SK-N-SH (cell line): ENCODE data around the gene PROX1. TPM values are rescaled to one million over a fixed set of nuclear protein-coding genes. Genes with fewer than 3 reads are reported as not detected.

Source experiments
- CTCF ChIA-PET: fragments of 300-600, 350-600 bp; formaldehyde crosslinking; extraction: SDS; loops from one replicate; lab custom pipeline; 2021; lab: Yijun Ruan, JAX
- POLR2A ChIA-PET: fragments of 350-600 bp; sonication (Branson Sonifier 250); formaldehyde crosslinking; extraction: SDS; loops from one replicate; lab custom pipeline; 2020; ENCODE audit warnings: antibody characterized with exemption, inconsistent platforms; lab: Yijun Ruan, JAX
- DNase-seq: peaks from one replicate; pipeline ENCODE4 v3.0.0; 2012
- H2AFZ ChIP-seq: fragments of 200-600 bp; sonication (generic); 2 replicates; pipeline ENCODE4 v1.8.1; 2016; ENCODE audit warnings: antibody characterized with exemption, mild to moderate bottlenecking, low read depth
- H3F3A ChIP-seq: fragments of 200-600 bp; sonication (generic); replicated peaks from 2 replicates; pipeline ENCODE3; 2016; ENCODE audit warnings: antibody characterized with exemption, mild to moderate bottlenecking; ENCODE audit not compliant: insufficient read depth
- H3K27ac ChIP-seq, 2 experiments: fragments of 200-500 bp in 1 of 2; fragments of 200-600 bp in 1 of 2; sonication (Bioruptor generic) in 1 of 2; sonication (generic), shearing (Covaris generic) in 1 of 2; 2 replicates each; pipeline versions ENCODE4 v1.5.1 to v1.6.1; 2014 to 2016; ENCODE audit warnings: low read depth in 2 of 2, inconsistent platforms in 1 of 2, low read length in 1 of 2, mild to moderate bottlenecking in 1 of 2, mixed read lengths in 1 of 2
- H3K27me3 ChIP-seq: fragments of 200-600 bp; sonication (generic), shearing (Covaris generic); 2 replicates; pipeline ENCODE4 v1.6.1; 2016; ENCODE audit warnings: mixed run types; ENCODE audit not compliant: insufficient read depth
- H3K36me3 ChIP-seq, 2 experiments: fragments of 200-500 bp in 1 of 2; fragments of 200-600 bp in 1 of 2; sonication (Bioruptor generic) in 1 of 2; sonication (generic) in 1 of 2; replicated peaks in 1 of 2; 2 replicates each; pipeline versions ENCODE3 to v1.5.1; 2014 to 2016; ENCODE audit warnings: low read length in 1 of 2, mild to moderate bottlenecking in 1 of 2; ENCODE audit not compliant: insufficient read depth in 2 of 2, control insufficient read depth in 1 of 2
- H3K4me1 ChIP-seq, 2 experiments: fragments of 200-500 bp in 1 of 2; fragments of 200-600 bp in 1 of 2; sonication (Bioruptor generic) in 1 of 2; sonication (generic), shearing (Covaris generic) in 1 of 2; 2 replicates each; pipeline versions ENCODE4 v1.5.1 to v1.6.1; 2014 to 2016; ENCODE audit warnings: low read depth in 1 of 2, low read length in 1 of 2, mixed run types in 1 of 2; ENCODE audit not compliant: insufficient read depth in 2 of 2, control insufficient read depth in 1 of 2
- H3K4me2 ChIP-seq: fragments of 200-600 bp; sonication (generic), shearing (Covaris generic); 2 replicates; pipeline ENCODE4 v1.6.1; 2017; ENCODE audit warnings: mixed run types
- H3K4me3 ChIP-seq, 2 experiments: fragments of 200-500 bp in 1 of 2; fragments of 200-600 bp in 1 of 2; sonication (Bioruptor generic) in 1 of 2; sonication (generic), shearing (Covaris generic) in 1 of 2; 2 replicates each; pipeline versions ENCODE4 v1.5.1 to v1.8.1; 2014 to 2016; ENCODE audit warnings: low read depth in 2 of 2, inconsistent platforms in 1 of 2, low read length in 1 of 2, mild to moderate bottlenecking in 1 of 2, mixed read lengths in 1 of 2, moderate library complexity in 1 of 2
- H3K79me2 ChIP-seq: fragments of 200-600 bp; sonication (generic); 2 replicates; pipeline ENCODE4 v1.8.1; 2017; ENCODE audit warnings: mild to moderate bottlenecking; ENCODE audit not compliant: insufficient read depth
- H3K9ac ChIP-seq: fragments of 200-600 bp; sonication (generic); 2 replicates; pipeline ENCODE4 v1.6.1; 2017; ENCODE audit warnings: mixed run types
- H3K9me2 ChIP-seq: fragments of 200-600 bp; sonication (generic); 2 replicates; pipeline ENCODE4 v1.6.1; 2017; ENCODE audit warnings: mixed run types
- H3K9me3 ChIP-seq: fragments of 200-600 bp; sonication (generic); 2 replicates; pipeline ENCODE4 v1.6.1; 2017; ENCODE audit warnings: mixed run types, mild to moderate bottlenecking, moderate library complexity
- H4K20me1 ChIP-seq: fragments of 200-600 bp; sonication (generic); 2 replicates; pipeline ENCODE4 v1.6.1; 2017; ENCODE audit warnings: mild to moderate bottlenecking, mixed run types; ENCODE audit not compliant: insufficient read depth
- CHD2 ChIP-seq: fragments of 150-350 bp; IDR thresholded peaks from 2 replicates; pipeline ENCODE4 v1.6.1; 2018; ENCODE audit warnings: low read length; ENCODE audit not compliant: partially characterized antibody
- CTCF ChIP-seq: fragments of 200-600 bp; sonication (generic); IDR thresholded peaks from 2 replicates; pipeline ENCODE4 v1.6.1; 2017; ENCODE audit warnings: antibody characterized with exemption, mild to moderate bottlenecking, moderate library complexity
- ELF1 ChIP-seq: IDR thresholded peaks from 2 replicates; pipeline ENCODE4 v1.4.0; 2012
- EZH2phosphoT487 ChIP-seq: fragments of 200-600 bp; sonication (generic); IDR thresholded peaks from 2 replicates; pipeline ENCODE4 v1.6.1; 2017; ENCODE audit warnings: low read depth, mixed run types, mild to moderate bottlenecking, antibody characterized with exemption, moderate library complexity, borderline replicate concordance
- FOSL2 ChIP-seq: IDR thresholded peaks from 2 replicates; pipeline ENCODE4 v1.4.0; 2012; ENCODE audit warnings: low read depth, mild to moderate bottlenecking, moderate library complexity, borderline replicate concordance
- FOXJ3 ChIP-seq: sonication (generic); formaldehyde crosslinking; IDR thresholded peaks from 2 replicates; pipeline ENCODE4 v1.5.1; 2020; ENCODE audit warnings: mild to moderate bottlenecking, missing genetic modification reagents
- GABPA ChIP-seq: IDR thresholded peaks from 2 replicates; pipeline ENCODE4 v1.4.0; 2012; ENCODE audit warnings: low read depth, mild to moderate bottlenecking
- GATA2 ChIP-seq: sonication (generic); formaldehyde crosslinking; IDR thresholded peaks from 2 replicates; pipeline ENCODE4 v1.5.0; 2020; ENCODE audit warnings: mild to moderate bottlenecking, missing genetic modification reagents
- IRF3 ChIP-seq: fragments of 150-350 bp; IDR thresholded peaks from 2 replicates; pipeline ENCODE4 v1.6.1; 2016; ENCODE audit warnings: mild to moderate bottlenecking, low read depth, low read length
- JUND ChIP-seq: IDR thresholded peaks from 2 replicates; pipeline ENCODE4 v1.4.0; 2012
- NFIC ChIP-seq: IDR thresholded peaks from 2 replicates; pipeline ENCODE4 v1.4.0; 2012; ENCODE audit warnings: borderline replicate concordance
- NRF1 ChIP-seq: IDR thresholded peaks from 2 replicates; pipeline ENCODE4 v1.6.1; 2012; ENCODE audit warnings: low read depth, mild to moderate bottlenecking, low read length
- RFX5 ChIP-seq: IDR thresholded peaks from 2 replicates; pipeline ENCODE4 v1.6.1; 2012; ENCODE audit warnings: mild to moderate bottlenecking, improper control_type of control experiment, low read length
- SIN3A ChIP-seq: IDR thresholded peaks from 2 replicates; pipeline ENCODE4 v1.6.1; 2012; ENCODE audit warnings: low read depth, mild to moderate bottlenecking, low read length, moderate library complexity, borderline replicate concordance
- TAF1 ChIP-seq: IDR thresholded peaks from 2 replicates; pipeline ENCODE4 v1.6.1; 2012; ENCODE audit warnings: low read depth, mild to moderate bottlenecking, low read length, moderate library complexity, borderline replicate concordance
- USF2 ChIP-seq: fragments of 150-350 bp; IDR thresholded peaks from 2 replicates; pipeline ENCODE4 v1.6.1; 2017; ENCODE audit warnings: antibody characterized with exemption, low read length, low read depth, borderline replicate concordance
- YY1 ChIP-seq: IDR thresholded peaks from 2 replicates; pipeline ENCODE4 v1.4.0; 2012; ENCODE audit warnings: low read depth, mild to moderate bottlenecking
- ZBTB33 ChIP-seq: IDR thresholded peaks from 2 replicates; pipeline ENCODE4 v1.4.0; 2012; ENCODE audit warnings: low read depth, borderline replicate concordance
- WGBS: methylation state at CpG from one replicate; pipeline ENCODE4 v1.1.6; 2017; ENCODE audit warnings: low lambda C conversion rate; 5-methylcytosine and 5-hydroxymethylcytosine counted together
- polyA plus RNA-seq, 3 experiments: library from polyadenylated mRNA; depleted of rRNA; stranded (reverse); fragments of >200 nt; gene quantifications; 2 replicates each; pipeline ENCODE4 v1.2.3, GENCODE V29; 2012

PROX1 gene
- polyA plus RNA-seq, 1 of the 3 experiments (the other 2 are of a cell fraction), result 0.25 TPM

DNA sequence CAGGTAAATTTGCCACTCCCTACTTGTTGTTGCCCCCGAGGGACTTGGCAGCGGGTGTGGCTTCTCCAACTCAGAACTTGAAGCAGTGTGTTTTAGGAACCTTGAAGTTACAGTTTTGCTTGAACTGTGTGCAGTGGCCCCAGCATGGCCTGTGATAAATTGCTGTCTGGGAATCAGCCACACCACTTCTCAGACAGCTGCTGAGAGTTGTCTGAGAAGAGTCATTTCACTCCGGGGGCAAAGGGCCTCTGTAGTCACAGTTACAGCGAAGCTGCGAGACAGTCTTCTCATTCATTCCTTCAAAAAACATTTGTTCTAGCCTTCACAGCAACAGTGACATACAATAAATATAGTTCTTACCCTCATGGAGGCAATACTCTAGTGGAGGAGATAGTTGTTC, 70.3 kb downstream of the PROX1 start:
- no peak for TF ChIP-seq YY1
- no peak for TF ChIP-seq SIN3A
- no peak for TF ChIP-seq JUND
- Histone ChIP-seq H3K4me2 (no peak overlapping the region), H3K4me1 (no peaks in the 10 kb centered on the region), H3K9me3 (0 out of 2 replicates have a peak, but pooled peaks cover 3% of the 10 kb centered on the region), H3K79me2 (no peaks in the 10 kb centered on the region), H3K27ac (no peak overlapping the region), H3K4me3 (no peak overlapping the region), H3K9me2 (no peaks in the 10 kb centered on the region), H3K27me3 (no peaks in the 10 kb centered on the region), H3F3A (no peaks in the 10 kb centered on the region), H2AFZ (no peak overlapping the region), H3K36me3 (no peaks in the 10 kb centered on the region), H4K20me1 (no peaks in the 10 kb centered on the region), H3K9ac (no peak overlapping the region)
- CTCF ChIA-PET, result interaction anchor here (0.9 to 1.2 kb wide), 2 partner anchors 9 to 36 kb away, joined by 3 read pairs; no protein-coding TSS in a partner anchor
- no peak for DNase-seq
- POLR2A ChIA-PET, result no interaction called here
- 41% methylated on average over 5 of the region's 5 CpGs for WGBS

DNA sequence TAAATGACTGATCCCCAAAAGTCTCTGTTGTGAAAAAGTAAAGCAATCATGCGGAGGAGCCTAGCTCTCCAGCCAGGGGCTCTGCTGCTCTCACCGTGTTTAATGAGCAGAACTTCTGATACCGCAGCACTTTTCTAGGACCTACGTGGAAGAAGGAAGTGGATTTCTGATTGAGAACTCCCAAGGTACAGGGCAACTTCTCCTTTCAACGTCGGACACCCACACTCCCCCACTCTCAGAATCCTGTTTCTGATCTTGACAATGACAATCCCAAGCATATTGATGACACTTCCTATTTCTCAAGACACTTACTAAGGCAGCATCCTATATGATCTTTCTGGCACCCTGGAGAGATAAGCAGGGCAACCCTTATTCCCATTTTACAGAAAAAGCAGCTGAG, 78.4 kb downstream of the PROX1 start:
- H3K9ac ChIP-seq, result no peak overlapping the region
- no peak overlapping the region for H3K27ac ChIP-seq
- no peak overlapping the region for H2AFZ ChIP-seq
- H3K4me1 ChIP-seq, result no peaks in the 10 kb centered on the region
- TF ChIP-seq NFIC, result no peak
- no peak for TF ChIP-seq FOSL2
- no peak for TF ChIP-seq YY1
- no peak for TF ChIP-seq SIN3A
- no peak for TF ChIP-seq JUND
- no peak for TF ChIP-seq FOXJ3
- TF ChIP-seq ZBTB33, result no peak
- TF ChIP-seq EZH2phosphoT487, result no peak
- no peak for TF ChIP-seq CHD2
- TF ChIP-seq IRF3, result no peak
- no peak for TF ChIP-seq CTCF
- TF ChIP-seq ELF1, result no peak
- TF ChIP-seq USF2, result no peak
- TF ChIP-seq NRF1, result no peak
- TF ChIP-seq TAF1, result no peak
- no peak for TF ChIP-seq GATA2
- no peak for TF ChIP-seq RFX5
- TF ChIP-seq GABPA, result no peak
- TF ChIP-seq, all 33 proteins: peak for 0
- no peaks in the 10 kb centered on the region for H3K9me2 ChIP-seq
- no peak overlapping the region for H3K4me3 ChIP-seq
- DNase-seq, result no peak
- H3K9me3 ChIP-seq, result no peaks in the 10 kb centered on the region
- H3K27me3 ChIP-seq, result no peaks in the 10 kb centered on the region; the same call in 1 of the 2 replicates
- no peaks in the 10 kb centered on the region for H3K36me3 ChIP-seq
- POLR2A ChIA-PET, result no interaction called here
- 51% methylated on average over 6 of the region's 6 CpGs for WGBS
- H4K20me1 ChIP-seq, result no peaks in the 10 kb centered on the region
- H3K4me2 ChIP-seq, result no peak overlapping the region
- no peaks in the 10 kb centered on the region for H3K79me2 ChIP-seq
- no peaks in the 10 kb centered on the region for H3F3A ChIP-seq
- CTCF ChIA-PET, result no interaction called here
